Stimulated activated CD8-positive, alpha-beta memory T cell treated with anti-CD3 and anti-CD28 coated beads, Interleukin-7, amount 100 ng/mL, for 4 hours (primary cell): Measurements from ENCODE around the gene TMEM201.

Source experiments
- DNase-seq, 2 donors: peaks; one replicate each; pipeline ENCODE4 v3.0.0-alpha.2; 2020; ENCODE audit warnings: low read depth in 2 of 2

Gene TMEM201

DNA sequence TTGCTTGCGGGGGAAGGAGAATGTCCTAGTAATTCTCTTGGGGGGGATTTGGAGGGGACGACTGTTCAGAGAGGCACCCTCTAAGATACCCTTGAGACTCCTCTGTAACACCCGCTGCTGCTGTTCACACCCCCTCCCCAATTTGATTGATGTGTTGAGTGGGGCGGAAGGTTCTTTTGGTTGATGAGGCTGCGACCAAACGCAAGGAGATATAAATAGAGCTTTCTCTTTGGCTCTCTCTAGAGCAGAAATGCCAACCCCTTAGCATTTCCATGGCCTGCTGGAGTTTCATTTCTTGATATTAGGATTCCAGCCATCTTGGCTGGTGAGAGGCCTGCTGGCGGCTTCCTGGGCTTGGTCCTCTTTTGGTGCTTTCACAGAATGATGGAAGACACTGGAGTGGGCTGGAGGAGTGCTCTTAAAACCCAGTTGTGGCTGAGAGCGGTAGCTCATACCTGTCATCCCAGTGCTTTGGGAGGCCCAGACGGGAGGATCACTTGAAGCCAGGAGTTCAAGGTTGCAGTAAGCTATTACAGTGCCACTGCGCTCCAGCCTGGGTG, 64.9 kb downstream of the TMEM201 start:
- DNase-seq = no peak

DNA sequence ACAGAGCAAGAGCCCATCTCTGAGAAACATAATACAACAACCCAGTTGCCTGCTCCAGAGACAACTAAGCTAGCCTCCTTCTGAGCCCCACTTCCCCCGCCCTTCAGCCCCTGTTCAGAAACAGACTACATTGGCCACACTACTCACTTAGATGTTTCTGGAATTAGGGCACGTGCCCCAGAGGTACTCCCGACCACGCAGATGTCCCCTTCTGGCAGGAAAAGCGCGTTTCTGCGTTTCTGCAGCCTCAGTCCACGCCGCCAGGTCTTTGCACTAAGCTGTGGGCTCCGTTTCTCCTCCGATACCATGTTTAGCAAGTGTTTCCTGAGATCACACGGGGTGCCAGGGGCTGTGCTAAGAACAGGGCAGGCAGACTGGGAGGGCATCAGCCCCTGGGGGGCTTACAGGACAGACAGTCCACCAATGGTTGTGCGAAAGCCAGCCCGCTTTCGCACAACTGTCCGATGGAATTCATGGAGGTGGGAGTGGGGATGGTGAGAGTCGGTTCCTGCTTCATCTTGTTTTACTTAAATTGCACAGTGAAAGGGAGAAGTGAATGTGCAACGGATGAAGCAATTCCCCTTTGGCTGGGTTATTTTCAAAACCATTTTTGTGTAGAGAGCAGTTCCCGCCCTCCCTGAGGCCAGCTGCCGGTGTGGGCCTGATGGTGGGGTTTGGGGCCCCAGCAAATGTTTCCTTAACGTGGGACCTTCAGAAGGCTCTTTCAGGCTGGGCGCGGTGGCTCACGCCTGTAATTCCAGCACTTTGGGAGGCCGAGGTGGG, 65.5 kb downstream of the TMEM201 start:
- DNase-seq = no peak

DNA sequence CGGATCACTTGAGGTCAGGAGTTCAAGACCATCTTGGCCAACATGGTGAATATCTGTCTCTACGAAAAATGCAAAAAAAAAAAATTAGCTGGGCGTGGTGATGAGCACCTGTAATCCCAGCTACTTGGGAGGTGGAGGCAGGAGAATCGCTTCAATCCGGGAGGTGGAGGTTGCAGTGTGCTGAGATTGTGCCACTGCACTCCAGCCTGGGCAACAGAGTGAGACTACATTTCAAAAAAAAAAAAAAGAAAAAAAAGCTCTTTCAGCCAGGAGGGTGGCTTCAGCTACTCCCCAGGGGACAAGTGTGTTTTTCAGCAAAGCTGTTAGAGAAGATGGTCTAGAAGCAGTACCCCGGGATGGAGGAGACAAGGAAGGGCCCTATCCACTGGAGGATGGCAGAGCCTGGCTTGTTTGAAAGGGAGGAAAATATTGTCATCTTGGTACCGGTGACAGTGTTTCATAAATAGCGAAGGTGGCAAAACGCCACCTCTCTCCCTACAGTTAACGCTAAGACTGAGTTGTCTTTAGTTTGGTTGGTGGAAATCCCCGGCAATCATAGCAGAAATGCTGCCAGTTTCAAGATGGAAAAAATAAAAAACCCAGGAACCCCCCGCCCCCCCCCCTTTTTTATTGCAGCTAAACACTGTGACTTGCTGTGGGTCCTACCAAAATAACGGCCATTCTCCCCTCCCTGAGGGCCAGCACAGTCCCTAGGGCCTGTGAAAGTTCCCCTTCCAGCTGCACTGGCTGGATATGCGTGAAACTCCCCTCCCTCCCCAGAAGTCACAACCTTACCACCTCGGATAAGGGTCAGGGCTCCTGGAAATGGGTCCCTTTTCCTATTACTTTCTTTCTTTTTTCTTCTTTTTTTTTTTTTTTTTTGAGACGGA, 66.4 kb downstream of the TMEM201 start:
- peak in 1 of 2 donors; percentile 48 for DNase-seq

DNA sequence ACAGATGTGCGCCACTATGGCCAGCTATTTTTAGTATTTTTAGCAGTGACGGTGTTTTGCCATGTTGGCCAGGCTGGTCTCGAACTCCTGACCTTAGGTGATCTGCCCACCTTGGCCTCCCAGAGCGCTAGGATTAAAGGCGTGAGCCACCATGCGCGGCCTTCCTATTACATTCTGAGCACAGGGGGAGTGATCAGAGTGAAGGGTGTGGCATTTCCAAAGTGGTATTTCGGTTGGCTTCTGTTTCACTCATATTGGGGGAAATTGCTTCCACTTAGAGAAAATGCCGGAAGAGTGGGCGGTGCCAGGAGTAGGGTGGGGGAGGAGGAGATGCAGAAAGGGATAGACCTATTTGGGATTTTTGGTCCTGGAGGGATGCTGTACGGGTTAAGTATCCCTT, 67.1 kb downstream of the TMEM201 start:
- DNase-seq = no peak

DNA sequence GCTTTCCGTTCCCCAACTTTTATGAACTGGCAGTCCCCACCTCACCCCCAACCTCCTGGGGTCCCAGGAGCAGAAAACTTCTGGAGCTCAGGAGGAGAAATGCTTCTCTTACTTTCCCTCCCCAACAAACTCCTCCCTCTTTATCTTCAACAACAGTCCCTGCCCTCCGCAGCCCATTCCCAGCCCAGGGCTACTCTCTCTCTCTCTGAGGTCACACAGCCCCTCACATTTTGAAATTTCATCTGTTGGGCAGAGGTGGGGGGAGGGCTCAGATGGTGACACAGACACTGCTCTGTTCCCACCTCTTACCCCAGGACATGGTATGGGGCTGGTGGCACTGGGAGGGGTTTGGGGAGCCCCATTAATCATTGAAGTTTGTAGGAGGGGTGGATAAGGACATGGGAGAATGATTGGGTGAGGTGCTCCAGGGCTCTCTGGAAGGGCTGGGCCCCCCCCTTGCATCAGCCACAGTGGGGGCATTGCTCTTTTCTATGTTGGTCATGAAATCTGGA, 68.9 kb downstream of the TMEM201 start:
- no peak for DNase-seq

DNA sequence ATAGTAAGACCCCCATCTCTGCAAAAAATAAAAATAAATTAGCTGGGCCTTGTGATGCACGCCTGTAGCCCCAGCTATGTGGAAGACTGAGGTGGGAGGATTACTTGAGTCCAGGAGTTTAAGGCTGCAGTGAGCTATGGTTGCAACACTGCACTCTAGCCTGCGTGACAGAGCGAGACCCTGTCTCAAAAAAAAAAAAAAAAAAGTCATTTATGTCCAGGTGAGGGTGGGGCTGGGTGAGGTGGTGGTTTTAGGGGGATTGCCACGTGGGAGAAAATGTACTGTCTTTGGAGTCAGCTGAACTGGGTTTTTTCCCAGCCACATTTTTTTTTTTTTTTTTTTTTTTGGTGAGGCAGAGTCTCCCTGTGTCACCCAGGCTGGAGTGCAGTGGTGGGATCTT, 69.5 kb downstream of the TMEM201 start:
- DNase-seq = no peak

DNA sequence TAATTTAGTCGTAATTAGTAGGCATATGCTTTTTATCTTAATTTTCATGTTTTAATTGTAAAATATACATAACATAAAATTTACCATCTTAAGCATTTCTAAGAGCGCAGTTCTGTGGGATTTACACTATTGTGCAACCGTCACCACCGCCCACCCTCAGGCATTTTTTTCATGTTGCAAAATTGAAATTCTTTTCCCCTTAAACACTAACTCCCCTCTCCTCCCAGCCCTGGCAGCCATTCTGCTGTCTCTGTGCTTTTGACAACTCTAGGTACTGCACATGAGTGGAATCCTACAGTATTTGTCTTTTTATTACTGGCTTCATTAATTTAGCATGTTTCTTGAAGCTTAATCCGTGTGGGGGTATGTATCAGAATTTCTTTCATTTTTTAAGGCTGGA, 70.6 kb downstream of the TMEM201 start:
- DNase-seq = no peak

DNA sequence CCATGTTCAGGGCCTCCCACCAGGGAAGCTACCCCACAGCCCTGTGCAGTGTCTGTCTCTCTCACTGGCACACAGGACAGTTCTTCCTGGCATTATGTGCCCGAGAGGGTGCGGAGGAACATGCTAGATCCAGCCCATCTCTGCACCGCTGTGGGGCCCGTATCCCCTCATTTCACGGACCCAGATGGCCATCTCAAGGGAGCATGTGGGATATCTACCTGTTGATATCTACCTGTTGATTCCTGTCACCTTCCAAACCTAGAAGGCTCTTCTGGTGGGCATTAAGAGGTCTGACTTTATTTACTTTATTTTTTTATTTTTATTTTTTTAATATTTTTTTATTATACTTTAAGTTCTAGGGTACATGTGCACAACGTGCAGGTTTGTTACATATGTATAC, 74.5 kb downstream of the TMEM201 start:
- no peak for DNase-seq
